Endothelial cell of umbilical vein (primary cell): ENCODE measurements around the gene SPRY4. TPM values are rescaled to one million over a fixed set of nuclear protein-coding genes. Genes with fewer than 3 reads are reported as not detected.

Experiments
- BruUV-seq: library from RNA; stranded (reverse); fragments of 400-500 nt; replicated peaks from 2 replicates; lab custom pipeline; 2021; lab: Mats Ljungman, UMichigan
- CTCF ChIA-PET: fragments of 300-600, 350-600 bp; sonication (Branson Sonifier 250); formaldehyde crosslinking; loops from one replicate; lab custom pipeline; 2021; ENCODE audit warnings: antibody characterized with exemption, inconsistent platforms; lab: Charles Lee
- POLR2A ChIA-PET: fragments of 300-600, 350-600 bp; sonication (Branson Sonifier 250); formaldehyde crosslinking; loops from one replicate; lab custom pipeline; 2021; ENCODE audit warnings: antibody characterized with exemption, inconsistent platforms; lab: Charles Lee
- DNase-seq: peaks from one replicate; pipeline ENCODE4 v3.0.0-alpha.2; 2011; ENCODE audit warnings: low read depth, low spot score
- FAIRE-seq: peaks from 2 replicates; lab custom pipeline; 2011; peaks lifted over from hg19 to GRCh38; lab: Jason Lieb, UNC
- H2AFZ ChIP-seq: 2 replicates; pipeline ENCODE4 v1.6.0; 2012; ENCODE audit warnings: low read depth, low read length, control low read depth, inconsistent platforms
- H3K27ac ChIP-seq: 2 replicates; pipeline ENCODE4 v1.5.1; 2011; ENCODE audit warnings: low read depth, mild to moderate bottlenecking, control low read depth, low read length, moderate library complexity; ENCODE audit not compliant: insufficient read depth
- H3K27me3 ChIP-seq, 2 experiments: 2 replicates each; pipeline versions ENCODE4 v1.6.0 to v1.6.1; 2011; ENCODE audit warnings: low read length in 2 of 2, mixed read lengths in 1 of 2; ENCODE audit not compliant: control insufficient read depth in 2 of 2, insufficient read depth in 2 of 2
- H3K36me3 ChIP-seq, 2 experiments: 2 replicates in 1 of 2; 3 replicates in 1 of 2; pipeline ENCODE4 v1.5.1; 2011; ENCODE audit warnings: low read length in 2 of 2, mild to moderate bottlenecking in 1 of 2, moderate library complexity in 1 of 2; ENCODE audit not compliant: control insufficient read depth in 2 of 2, insufficient read depth in 2 of 2; ENCODE audit errors: extremely low read depth in 1 of 2
- H3K4me1 ChIP-seq: 3 replicates; pipeline ENCODE4 v1.5.1; 2011; ENCODE audit warnings: mild to moderate bottlenecking, low read length; ENCODE audit not compliant: control insufficient read depth, insufficient read depth; ENCODE audit errors: extremely low read depth
- H3K4me2 ChIP-seq: 2 replicates; pipeline ENCODE4 v1.6.1; 2011; ENCODE audit warnings: low read length, control low read depth, mixed read lengths; ENCODE audit not compliant: insufficient read depth
- H3K4me3 ChIP-seq, 3 experiments: fragments of 200-600 bp in 1 of 3; sonication (generic), shearing (Covaris generic) in 1 of 3; replicated peaks in 1 of 3; 2 replicates each; pipeline ENCODE4 v1.5.1; 2011 to 2016; ENCODE audit warnings: control low read depth in 3 of 3, low read length in 3 of 3, mild to moderate bottlenecking in 2 of 3, inconsistent platforms in 1 of 3, low read depth in 1 of 3, moderate library complexity in 1 of 3; ENCODE audit not compliant: insufficient read depth in 1 of 3
- H3K79me2 ChIP-seq: 2 replicates; pipeline ENCODE4 v1.6.0; 2012; ENCODE audit warnings: low read length, inconsistent platforms; ENCODE audit not compliant: control insufficient read depth, insufficient read depth
- H3K9ac ChIP-seq: replicated peaks from 2 replicates; pipeline ENCODE3; 2011; ENCODE audit warnings: low read length, control low read depth; ENCODE audit not compliant: insufficient read depth; ENCODE audit errors: extremely low read depth
- H3K9me1 ChIP-seq: replicated peaks from 3 replicates; pipeline ENCODE4 v1.6.0; 2011; ENCODE audit warnings: mild to moderate bottlenecking, low read length; ENCODE audit not compliant: control insufficient read depth, insufficient read depth; ENCODE audit errors: extremely low read depth
- H3K9me3 ChIP-seq: replicated peaks from 2 replicates; pipeline ENCODE4 v1.5.1; 2012; ENCODE audit warnings: low read length, inconsistent platforms; ENCODE audit not compliant: control insufficient read depth, insufficient read depth
- H4K20me1 ChIP-seq: replicated peaks from 2 replicates; pipeline ENCODE3; 2011; ENCODE audit warnings: mild to moderate bottlenecking, low read length; ENCODE audit not compliant: control insufficient read depth, insufficient read depth; ENCODE audit errors: extremely low read depth
- EZH2 ChIP-seq: IDR thresholded peaks from 2 replicates; pipeline ENCODE4 v1.6.1; 2012; ENCODE audit warnings: borderline replicate concordance, low read depth, mild to moderate bottlenecking, moderate library complexity, low read length, inconsistent platforms; ENCODE audit not compliant: severe bottlenecking
- FOS ChIP-seq: IDR thresholded peaks from 2 replicates; pipeline ENCODE4 v1.6.1; 2011; ENCODE audit warnings: mild to moderate bottlenecking, low read length, moderate library complexity, borderline replicate concordance; ENCODE audit not compliant: insufficient read depth
- GATA2 ChIP-seq: IDR thresholded peaks from 2 replicates; pipeline ENCODE4 v1.7.0; 2011; ENCODE audit warnings: low read depth, mild to moderate bottlenecking, moderate library complexity, mixed read lengths, low read length; ENCODE audit not compliant: insufficient read length, insufficient read depth
- JUN ChIP-seq: IDR thresholded peaks from 2 replicates; pipeline ENCODE4 v1.6.1; 2011; ENCODE audit warnings: borderline replicate concordance, low read depth; ENCODE audit not compliant: insufficient read length, insufficient read depth
- MAX ChIP-seq: IDR thresholded peaks from 2 replicates; pipeline ENCODE4 v1.6.1; 2011; ENCODE audit not compliant: insufficient read depth, insufficient read length
- MYC ChIP-seq: IDR thresholded peaks from one replicate; pipeline ENCODE4 v1.6.1; 2011; ENCODE audit warnings: mild to moderate bottlenecking, low read depth, low read length
- POLR2A ChIP-seq: IDR thresholded peaks from 2 replicates; pipeline ENCODE4 v1.6.1; 2012; ENCODE audit warnings: low read depth, mild to moderate bottlenecking, control low read depth, low read length
- POLR2AphosphoS5 ChIP-seq: IDR thresholded peaks from 2 replicates; pipeline ENCODE4 v1.6.1; 2012; ENCODE audit warnings: low read depth, mild to moderate bottlenecking, control low read depth, low read length, moderate library complexity; ENCODE audit not compliant: insufficient read depth
- dilution Hi-C: fragments of 300-500 bp; cut with MboI; formaldehyde crosslinking; loops from one replicate; pipeline ENCODE4 v1.15.0; 2019; ENCODE audit warnings: low sequenced_read_pairs; ENCODE audit not compliant: extremely low pct_ligation_motif_present
- intact Hi-C: fragments of 100-400 bp; cut with micrococcal nuclease; formaldehyde crosslinking; loops from one replicate; pipeline ENCODE4 v1.10.0; 2022
- polyA plus RNA-seq, 4 experiments: library from polyadenylated mRNA; depleted of rRNA in 3 of 4; stranded (reverse) in 3 of 4; unstranded in 1 of 4; fragments of >200 nt; gene quantifications; 2 replicates each; pipeline versions ENCODE4 v1.2.1 to v1.2.3, GENCODE V29; 2011 to 2012; ENCODE audit warnings: missing spikeins in 1 of 4
- total RNA-seq: library from RNA; stranded (reverse); gene quantifications from 2 replicates; pipeline ENCODE4 v1.2.3, GENCODE V29; 2021
- TF ChIP-seq, protein P1 (sequence below), 2 donors: IDR thresholded peaks; 1 replicate in 1 of 2; 2 replicates in 1 of 2; pipeline ENCODE4 v1.5.1; 2011; ENCODE audit warnings: low read length in 2 of 2, mild to moderate bottlenecking in 2 of 2, moderate library complexity in 2 of 2, control low read depth in 1 of 2, inconsistent platforms in 1 of 2, low read depth in 1 of 2; ENCODE audit not compliant: insufficient read depth in 1 of 2; ENCODE audit errors: extremely low read depth in 1 of 2

Gene SPRY4
- total and polyA plus RNA-seq, 2 donors (not counting 3 experiments of a cell fraction or from before 2014, with no cell fraction given), result 9.3 to 33.9 TPM

DNA sequence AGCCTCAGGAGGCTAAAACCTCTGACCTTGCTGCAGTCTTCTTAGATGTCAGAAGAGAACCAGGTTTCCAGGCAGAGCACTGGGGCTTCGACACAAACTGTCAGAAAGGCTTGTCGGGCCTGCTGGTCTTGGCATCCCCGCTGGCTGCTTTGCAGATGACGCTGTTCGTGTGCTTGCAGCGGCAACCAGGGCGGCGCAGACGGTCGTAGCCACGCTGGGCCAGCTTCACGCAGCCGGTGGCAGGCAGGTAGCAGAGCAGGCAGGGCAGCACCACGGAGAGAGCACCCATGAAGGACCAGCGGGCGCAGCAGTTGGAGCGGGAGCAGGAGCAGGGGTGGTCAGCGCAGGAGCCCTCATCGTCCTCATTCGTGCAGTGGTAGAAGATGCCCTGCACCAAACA lies 10.7 kb downstream of the SPRY4 start:
- peaks cover 4 to 10% of the 10 kb centered on the region in 2 experiments for H3K36me3 ChIP-seq
- H3K9me1 ChIP-seq, result no peaks in the 10 kb centered on the region
- no peaks in the 10 kb centered on the region for H3K9me3 ChIP-seq
- ChIA-PET CTCF (no interaction called here), POLR2A (interaction anchor here (1.2 kb wide), 1 partner anchor 16 kb away, joined by 5 read pairs; no protein-coding TSS in a partner anchor)
- H2AFZ ChIP-seq, result no peak overlapping the region
- no peak for FAIRE-seq
- peaks cover 50% of the 10 kb centered on the region for H3K4me1 ChIP-seq
- no peaks in the 10 kb centered on the region for H4K20me1 ChIP-seq
- H3K4me3 ChIP-seq, result no peak overlapping the region
- no TSS peak for BruUV-seq
- no peak for TF ChIP-seq JUN
- TF ChIP-seq POLR2AphosphoS5, result no peak
- no peak for TF ChIP-seq MAX
- TF ChIP-seq POLR2A, result no peak
- no peak for TF ChIP-seq GATA2
- no peak for TF ChIP-seq MYC
- TF ChIP-seq FOS, result no peak
- TF ChIP-seq EZH2, result no peak
- TF ChIP-seq, protein P1, sequence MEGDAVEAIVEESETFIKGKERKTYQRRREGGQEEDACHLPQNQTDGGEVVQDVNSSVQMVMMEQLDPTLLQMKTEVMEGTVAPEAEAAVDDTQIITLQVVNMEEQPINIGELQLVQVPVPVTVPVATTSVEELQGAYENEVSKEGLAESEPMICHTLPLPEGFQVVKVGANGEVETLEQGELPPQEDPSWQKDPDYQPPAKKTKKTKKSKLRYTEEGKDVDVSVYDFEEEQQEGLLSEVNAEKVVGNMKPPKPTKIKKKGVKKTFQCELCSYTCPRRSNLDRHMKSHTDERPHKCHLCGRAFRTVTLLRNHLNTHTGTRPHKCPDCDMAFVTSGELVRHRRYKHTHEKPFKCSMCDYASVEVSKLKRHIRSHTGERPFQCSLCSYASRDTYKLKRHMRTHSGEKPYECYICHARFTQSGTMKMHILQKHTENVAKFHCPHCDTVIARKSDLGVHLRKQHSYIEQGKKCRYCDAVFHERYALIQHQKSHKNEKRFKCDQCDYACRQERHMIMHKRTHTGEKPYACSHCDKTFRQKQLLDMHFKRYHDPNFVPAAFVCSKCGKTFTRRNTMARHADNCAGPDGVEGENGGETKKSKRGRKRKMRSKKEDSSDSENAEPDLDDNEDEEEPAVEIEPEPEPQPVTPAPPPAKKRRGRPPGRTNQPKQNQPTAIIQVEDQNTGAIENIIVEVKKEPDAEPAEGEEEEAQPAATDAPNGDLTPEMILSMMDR (IDR thresholded peaks at IDR 0.05; ENCODE audit: extremely low read depth in 1 of 2, insufficient read depth in 1 of 2, low read depth in 1 of 2, low read length in 2 of 2), result no peak
- peaks cover 93% of the 10 kb centered on the region for H3K79me2 ChIP-seq
- dilution Hi-C loops (no loop called here), intact Hi-C loops (loop anchor here (10.0 kb wide), 1 partner anchor 381 kb away; no protein-coding TSS in a partner anchor)
- H3K9ac ChIP-seq, result no peak overlapping the region
- peak overlapping the region; percentile 39 for H3K27ac ChIP-seq
- no peak overlapping the region for H3K4me2 ChIP-seq
- H3K27me3 ChIP-seq, result no peaks in the 10 kb centered on the region
- DNase-seq, result no peak
